Astrocyte (in vitro differentiated cells and primary cell): Measurements from ENCODE around the gene OSBPL5.

Experiments
- CTCF ChIP-seq: IDR thresholded peaks from 2 replicates; pipeline ENCODE4 v1.5.1; 2011; ENCODE audit warnings: low read depth, mild to moderate bottlenecking, inconsistent platforms, low read length, moderate library complexity; ENCODE audit not compliant: insufficient read depth
- EZH2 ChIP-seq: IDR thresholded peaks from 2 replicates; pipeline ENCODE4 v1.6.1; 2012; ENCODE audit warnings: mild to moderate bottlenecking, low read length, inconsistent platforms; ENCODE audit not compliant: insufficient read depth

- TF ChIP-seq CTCF: no peak
- TF ChIP-seq EZH2: no peak
These were observed 34.6 kb upstream of the OSBPL5 start for GRCh38 chr11:3199537-3200295.
